GM03348 (cell line): ENCODE measurements around the gene UBE2J1.
"Not testable (repeated sequence)": the region's sequence is repeated elsewhere in the genome, so short reads cannot be mapped to it uniquely, and the experiment has no call there.

Experiments used
- DNase-seq: peaks from one replicate; pipeline ENCODE4 v3.0.0; 2012; ENCODE audit warnings: low spot score

The UBE2J1 gene

DNA sequence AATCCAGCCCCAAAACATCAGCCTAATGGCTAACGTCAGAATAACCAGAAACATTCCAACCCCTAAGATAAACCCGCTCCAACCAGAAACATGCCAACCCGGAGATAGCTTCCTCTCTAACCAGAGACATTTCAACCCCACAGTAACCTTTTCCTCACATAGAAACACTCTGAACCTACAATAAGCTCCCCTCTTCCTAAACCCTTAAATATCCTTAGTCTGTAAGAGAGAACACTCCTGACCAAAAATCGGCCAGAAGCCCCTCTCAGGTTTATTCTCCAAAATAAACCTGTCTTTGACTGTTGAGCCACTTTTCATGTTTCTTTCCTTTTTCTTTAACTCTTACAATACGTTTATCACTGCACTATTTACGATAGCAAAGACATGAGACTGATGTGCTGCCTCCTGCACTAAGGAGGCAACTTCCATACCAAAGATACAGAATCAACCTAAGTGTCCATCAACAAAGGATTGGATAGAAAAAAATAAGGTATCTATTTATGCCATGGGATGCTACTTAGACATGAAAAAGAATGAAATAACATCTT, 32.4 kb downstream of the UBE2J1 start:
- DNase-seq = no peak

DNA sequence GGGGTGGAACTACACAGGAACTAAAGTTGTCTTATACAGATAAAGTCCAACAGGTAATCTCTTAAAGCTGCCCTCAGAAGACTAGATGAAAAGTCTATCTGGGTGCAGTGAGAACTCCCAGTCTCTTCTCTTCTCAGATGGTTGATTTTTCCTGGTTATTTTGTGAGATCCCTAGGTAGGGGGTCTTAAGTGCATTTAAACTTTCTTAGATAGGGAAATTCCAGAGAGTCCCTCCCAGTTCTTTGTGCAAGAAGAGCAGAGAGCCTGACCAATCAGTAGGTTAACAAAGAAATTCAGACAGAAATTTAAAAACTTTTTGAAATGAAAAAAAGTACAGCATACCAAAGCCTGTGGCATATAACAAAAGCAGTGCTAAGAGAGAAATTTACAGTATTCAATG, 35.5 kb downstream of the UBE2J1 start:
- no peak for DNase-seq

- DNase-seq = no peak
Observed at GRCh38 chr6:89315249-89315885, 37.2 kb downstream of the UBE2J1 start, which contains the start of gene GABRR2. Gene GABRR2 (minus strand): TSS chr6:89315299. CDS start chr6:89315165, 134 bp downstream.

- no peak for DNase-seq
Observed at GRCh38 chr6:89314692-89315091, 37.8 kb downstream of the UBE2J1 start.

GRCh38 chr6:89313006-89313405, 39.5 kb downstream of the UBE2J1 start:
- peak; percentile 86 for DNase-seq

DNA sequence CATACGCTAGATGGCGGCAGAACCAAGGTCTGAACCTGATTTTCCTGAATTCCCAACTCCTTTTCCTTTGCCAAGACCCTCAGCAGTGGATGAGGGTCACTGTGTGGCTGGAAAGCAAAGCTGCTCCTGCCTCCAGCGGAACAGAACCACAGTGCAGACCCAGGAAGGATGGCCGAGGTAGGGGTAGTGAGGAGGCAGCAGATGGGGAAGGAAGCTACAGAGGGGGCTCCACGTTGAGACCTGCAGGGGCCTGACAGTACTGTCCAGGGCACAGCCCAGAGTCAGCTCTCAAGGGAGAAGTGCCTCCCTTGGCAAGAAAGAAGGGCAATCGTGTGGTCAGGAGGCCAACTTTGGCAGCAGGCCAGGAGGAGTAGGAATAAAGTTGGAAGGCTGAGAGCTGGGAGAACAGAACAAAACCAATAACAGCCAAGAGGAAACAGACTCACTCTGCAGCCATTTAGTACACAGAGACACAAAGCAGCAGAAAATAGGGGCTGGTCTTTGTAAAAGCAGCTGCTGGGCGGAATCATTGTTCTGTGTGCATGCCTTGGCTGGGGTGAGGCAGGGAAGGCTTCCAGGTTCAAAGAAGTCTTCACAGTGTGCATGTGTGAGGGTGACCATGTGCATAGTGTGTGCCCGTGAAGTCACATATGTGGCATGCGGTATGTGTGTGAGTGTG, 40.5 kb downstream of the UBE2J1 start:
- peak; percentile 67 for DNase-seq

GRCh38 chr6:89311530-89311852, 41.0 kb downstream of the UBE2J1 start:
- no peak for DNase-seq

DNA sequence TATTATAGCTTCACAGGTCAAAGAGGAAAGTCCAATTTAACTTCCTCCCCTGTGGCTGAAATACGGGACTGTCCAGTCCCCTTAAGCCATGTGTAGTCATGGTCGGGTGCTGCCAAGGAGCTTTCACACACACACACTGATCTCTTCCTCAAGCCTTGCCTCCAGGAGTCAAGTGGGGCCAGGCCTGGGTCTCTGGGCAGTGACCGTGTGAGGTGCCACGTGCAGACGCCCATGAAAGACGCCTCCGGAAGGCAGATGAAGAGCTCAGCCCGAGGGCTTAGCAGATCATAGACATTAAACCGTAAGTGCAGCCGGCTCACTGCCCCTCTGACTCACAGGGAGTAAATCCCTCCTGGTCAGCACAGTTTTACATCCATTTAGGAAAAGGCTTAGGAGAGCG, 41.6 kb downstream of the UBE2J1 start:
- DNase-seq = no peak

- no peak for DNase-seq
Observed at GRCh38 chr6:89308525-89309395, 43.8 kb downstream of the UBE2J1 start.

- not testable (repeated sequence) for DNase-seq
Observed at GRCh38 chr6:89304517-89304916, 48.0 kb downstream of the UBE2J1 start.

DNA sequence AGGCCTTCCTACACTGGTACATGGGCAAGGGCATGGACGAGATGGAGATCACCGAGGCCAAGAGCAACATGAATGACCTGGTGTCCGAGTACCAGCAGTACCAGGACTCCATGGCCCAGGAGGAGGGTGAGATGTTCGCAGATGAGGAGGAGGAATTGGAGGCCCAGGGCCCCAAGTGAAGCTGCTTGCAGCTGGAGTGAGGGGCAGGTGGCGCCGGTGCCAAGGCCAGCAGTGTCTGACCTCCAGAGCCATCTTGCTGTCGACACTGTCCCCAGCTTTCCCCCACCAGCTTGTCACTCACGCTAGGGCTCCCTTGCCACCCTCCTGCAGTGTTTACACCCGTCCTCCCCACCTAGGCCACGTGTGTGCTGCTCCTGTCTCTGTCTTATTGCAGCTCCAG, 49.6 kb downstream of the UBE2J1 start:
- no peak for DNase-seq

DNA sequence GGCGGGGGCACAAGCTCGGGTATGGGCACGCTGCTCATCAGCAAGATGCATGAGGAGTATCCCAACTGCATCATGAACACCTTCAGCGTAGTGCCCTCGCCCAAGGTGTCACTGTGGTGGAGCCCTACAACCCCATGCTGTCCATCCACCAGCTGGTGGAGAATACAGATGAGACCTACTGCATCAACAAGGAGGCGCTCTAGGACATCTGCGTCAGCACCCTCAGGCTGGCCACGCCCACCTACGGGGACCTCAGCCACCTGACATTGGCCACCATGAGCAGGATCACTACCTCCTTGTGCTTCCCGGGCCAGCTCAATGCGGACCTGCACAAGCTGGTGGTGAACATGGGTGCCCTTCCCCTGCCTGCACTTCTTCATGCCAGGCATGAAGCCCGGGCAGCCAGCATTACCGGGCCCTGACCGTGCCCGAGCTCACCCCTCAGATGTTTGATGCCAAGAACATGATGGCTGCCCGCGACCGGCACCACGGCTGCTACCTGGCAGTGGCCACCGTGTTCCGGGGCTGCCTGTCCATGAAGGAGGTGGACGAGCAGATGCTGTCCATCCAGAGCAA, 50.2 kb downstream of the UBE2J1 start:
- no peak for DNase-seq

DNA sequence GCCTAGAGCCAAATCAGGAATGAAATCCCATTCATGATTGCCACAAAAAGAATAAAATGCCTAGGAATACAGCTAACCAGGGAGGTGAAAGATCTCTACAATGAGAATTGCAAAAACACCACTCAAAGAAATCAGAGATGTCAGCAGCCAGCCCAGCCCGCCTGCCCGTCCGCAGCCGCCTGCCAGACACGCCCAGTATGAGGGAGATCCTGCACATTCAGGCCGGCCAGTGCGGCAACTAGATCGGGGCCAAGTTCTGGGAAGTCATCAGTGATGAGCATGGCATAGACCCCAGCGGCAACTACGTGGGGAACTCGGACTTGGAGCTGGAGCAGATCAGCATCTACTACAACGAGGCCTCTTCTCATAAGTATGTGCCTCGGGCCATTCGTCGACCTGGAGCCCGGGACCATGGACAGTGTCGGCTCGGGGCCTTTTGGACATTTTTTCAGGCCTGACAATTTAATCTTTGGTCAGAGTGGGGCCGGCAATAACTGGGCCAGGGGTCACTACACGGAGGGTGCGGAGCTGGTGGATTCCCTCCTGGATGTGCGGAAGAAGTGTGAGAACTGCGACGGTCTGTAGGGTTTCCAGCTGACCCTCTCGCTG, 50.8 kb downstream of the UBE2J1 start:
- DNase-seq = no peak

DNA sequence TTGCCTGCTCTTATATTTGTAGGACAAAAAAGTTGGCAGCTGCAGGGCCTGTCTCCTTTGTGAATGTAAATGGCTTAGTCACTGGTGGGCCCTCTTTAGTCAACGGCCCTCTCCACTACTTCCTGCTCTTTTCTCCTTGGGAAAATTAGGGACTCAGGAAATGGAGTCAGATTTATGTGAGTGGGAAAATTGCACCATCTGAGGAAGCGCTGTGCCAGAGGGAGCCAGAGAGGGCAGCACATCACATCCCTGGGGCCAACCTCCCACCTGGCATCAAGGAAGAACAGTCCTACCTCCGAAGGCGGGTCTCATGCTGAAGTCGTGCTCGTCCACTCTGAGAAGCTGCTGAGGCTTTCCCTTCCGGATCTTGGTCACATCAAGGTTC, 53.1 kb downstream of the UBE2J1 start:
- DNase-seq = no peak

GRCh38 chr6:89298680-89299465, 53.6 kb downstream of the UBE2J1 start:
- DNase-seq = no peak

- DNase-seq = peak; percentile 78
Observed at GRCh38 chr6:89297695-89298351, 54.7 kb downstream of the UBE2J1 start.

- no peak for DNase-seq
Observed at GRCh38 chr6:89295981-89296380, 56.5 kb downstream of the UBE2J1 start.

DNA sequence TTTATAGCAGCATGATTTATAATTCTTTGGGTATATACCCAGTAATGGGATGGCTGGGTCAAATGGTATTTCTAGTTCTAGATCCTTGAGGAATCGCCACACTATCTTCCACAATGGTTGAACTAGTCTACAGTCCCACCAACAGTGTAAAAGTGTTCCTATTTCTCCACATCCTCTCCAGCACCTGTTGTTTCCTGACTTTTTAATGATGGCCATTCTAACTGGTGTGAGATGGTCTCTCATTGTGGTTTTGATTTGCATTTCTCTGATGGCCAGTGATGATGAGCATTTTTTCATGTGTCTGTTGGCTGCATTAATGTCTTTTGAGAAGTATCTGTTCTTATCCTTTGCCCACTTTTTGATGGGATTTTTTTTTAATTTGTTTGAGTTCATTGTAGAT, 57.4 kb downstream of the UBE2J1 start:
- not testable (repeated sequence) for DNase-seq

DNA sequence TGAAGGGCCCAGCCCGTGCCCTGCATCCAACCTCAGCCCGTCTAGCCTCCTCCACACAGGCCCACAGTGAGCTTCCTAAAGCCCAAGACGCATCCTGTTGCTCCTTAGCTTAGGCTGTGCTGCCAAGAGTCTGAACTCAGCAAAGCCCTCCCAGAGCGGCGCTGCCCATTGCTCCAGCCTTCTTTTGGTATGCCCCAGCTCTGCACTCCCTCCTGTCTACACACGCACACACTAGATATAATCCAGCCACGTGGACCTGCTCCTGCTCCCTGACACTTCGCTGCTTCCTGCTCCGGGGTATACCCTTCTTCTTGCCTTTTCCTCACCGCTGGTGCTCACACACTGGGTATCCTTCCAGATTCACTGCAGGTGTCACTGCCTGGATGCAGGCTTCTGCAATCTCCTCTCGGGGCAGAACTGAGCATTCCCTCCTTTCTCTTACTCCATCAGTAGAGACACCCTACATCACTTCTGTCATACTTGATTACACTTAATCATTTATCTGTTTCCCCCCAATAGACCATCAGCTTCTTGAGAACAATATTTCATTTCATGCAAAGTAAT, 61.2 kb downstream of the UBE2J1 start:
- DNase-seq = no peak
